GM18909 (cell line): ENCODE measurements around the gene RHOA.
"Not testable (repeated sequence)": the region's sequence is repeated elsewhere in the genome, so short reads cannot be mapped to it uniquely, and the experiment has no call there.

Experiments used
- ATAC-seq: cut with Tn5 transposase; IDR thresholded peaks from one replicate; pipeline ENCODE4 v1.9.1; 2021; ENCODE audit warnings: mild to moderate bottlenecking; ENCODE audit not compliant: unreplicated experiment, poor library complexity

RHOA gene

GRCh38 chr3:49412632-49413337 is 1.0 kb upstream of the RHOA start:
- ATAC-seq: no peak

DNA sequence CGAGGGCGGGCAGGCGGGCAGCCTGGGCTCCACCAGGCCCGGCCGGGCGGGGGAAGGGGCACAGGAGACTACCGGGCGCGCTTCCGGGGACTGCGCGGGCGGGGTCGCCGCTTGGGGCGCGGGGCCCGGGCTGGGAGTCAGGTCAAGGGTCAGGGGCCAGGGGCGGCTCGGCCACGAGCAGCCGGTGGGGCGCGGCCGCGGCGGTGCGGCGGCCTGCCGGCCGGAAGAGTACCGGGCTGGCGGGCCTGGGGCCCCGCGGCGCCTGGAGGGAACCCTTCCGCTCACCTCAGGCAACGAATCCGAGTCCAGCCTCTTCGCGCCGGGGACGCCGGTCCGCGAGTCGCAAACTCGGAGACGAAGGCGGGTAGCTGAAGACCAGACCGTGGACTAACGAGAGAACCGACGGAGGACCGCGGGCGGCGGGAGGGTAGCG is 225 bp downstream of the RHOA start:
- peak; percentile 36 for ATAC-seq

DNA sequence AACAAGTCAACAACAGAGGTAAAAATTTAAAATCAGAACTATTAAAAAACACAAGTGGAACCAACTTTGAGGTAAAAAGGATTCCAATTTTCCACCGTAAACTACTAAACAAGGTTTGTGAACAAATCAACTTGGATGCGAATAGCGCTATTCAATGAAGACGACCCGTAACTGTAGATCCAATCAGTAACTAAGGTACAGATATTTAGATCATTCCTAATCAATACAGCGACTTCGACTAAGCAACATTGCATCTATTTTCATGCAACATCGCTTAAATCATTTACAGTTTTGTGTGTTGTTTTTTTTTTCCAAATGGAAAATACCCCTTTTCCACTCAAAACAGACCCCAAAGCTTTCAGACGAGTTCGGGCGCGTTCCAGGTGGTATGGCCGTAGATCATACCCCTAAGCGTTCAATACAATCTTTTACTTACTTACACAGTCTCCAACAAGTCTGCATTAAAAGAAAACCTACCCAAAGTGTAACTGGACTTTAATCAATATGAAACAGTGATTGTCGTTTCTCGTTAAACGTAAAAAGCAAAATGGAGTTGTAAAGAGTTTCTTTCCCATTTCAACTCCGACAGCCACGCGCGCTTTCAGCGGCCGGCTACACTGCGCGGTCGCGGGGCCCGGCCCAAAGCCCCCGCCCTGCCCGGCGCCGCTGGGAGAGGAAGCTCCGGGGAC is 786 bp downstream of the RHOA start:
- no peak for ATAC-seq

DNA sequence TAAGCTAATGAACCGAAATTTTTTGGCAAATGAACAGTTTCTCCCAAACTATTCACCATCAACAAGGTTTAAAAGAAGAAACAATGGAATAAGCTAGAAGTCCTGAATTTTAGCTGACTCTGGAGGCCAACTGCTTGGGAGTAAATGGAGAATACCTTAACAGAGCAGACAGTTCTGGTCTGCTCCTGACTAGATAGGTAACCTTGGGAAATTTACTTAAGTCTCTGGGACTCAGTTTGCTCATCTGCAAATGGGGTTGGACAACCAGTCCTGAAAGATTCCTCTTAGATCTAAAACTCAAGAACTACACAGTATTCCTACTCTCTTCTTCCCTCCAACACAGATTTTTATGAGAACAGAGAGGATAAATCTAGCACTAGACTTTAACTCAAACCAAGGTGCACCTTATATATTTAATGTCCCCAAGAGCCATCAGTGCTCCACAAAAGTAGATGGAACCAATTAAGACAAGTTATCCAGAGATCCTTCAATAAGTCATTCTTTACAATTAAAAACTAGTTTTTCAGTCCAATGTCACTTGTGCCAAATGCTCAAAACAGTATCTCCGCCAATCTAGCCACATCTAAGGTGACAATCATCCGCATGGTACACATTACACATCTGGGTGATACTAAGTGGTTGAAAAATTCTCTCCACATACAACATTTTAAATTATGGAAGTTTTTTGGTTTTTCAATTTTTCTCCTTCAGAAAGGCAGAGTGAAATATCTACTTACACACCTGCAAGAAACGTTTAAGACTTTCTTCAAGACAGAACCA is 1.5 kb downstream of the RHOA start:
- no peak for ATAC-seq

GRCh38 chr3:49406571-49407565 is 4.9 kb downstream of the RHOA start:
- ATAC-seq: no peak

GRCh38 chr3:49405570-49405969 is 6.2 kb downstream of the RHOA start:
- not testable (repeated sequence) for ATAC-seq

GRCh38 chr3:49403891-49404290 is 7.9 kb downstream of the RHOA start:
- ATAC-seq: no peak

DNA sequence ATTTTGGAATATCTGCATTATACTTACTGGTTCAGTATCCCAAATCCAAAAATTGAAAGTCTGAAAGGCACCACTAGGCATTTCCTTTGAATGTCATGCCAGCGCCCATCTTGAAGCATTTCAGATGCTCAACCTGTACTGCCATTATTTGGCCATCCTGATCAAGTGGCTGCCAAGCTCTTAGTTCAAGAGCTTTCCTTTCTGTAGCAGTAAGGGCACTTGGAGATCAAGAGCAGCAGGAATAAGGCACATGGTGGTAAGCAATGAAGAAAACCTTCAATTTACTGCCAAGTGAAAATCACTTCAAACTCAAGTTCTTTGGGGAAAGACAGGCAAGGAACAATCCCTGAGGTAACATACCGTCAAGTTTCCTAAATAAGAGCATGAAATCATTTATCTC is 10.0 kb downstream of the RHOA start:
- ATAC-seq: no peak

- no peak for ATAC-seq
These were observed 12.3 kb downstream of the RHOA start for GRCh38 chr3:49399461-49399860.

- no peak for ATAC-seq
These were observed 14.3 kb downstream of the RHOA start for GRCh38 chr3:49397470-49397869.

DNA sequence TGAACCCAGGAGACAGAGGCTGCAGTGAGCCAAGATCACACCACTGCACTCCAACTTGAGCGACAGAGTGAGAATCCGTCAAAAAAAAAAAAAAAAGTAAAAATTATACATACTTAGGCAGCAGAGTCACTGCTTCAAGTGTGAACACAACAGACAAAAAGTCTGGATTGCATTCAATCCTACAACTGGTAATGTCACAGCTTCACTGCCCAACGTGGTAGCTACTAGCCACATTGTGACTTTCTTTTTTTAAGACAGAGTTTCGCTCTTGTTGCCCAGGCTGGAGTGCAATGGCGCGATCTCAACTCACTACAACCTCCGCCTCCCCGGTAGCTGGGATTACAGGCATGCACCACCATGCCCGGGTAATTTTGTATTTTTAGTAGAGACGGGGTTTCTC is 20.5 kb downstream of the RHOA start:
- ATAC-seq: not testable (repeated sequence)

DNA sequence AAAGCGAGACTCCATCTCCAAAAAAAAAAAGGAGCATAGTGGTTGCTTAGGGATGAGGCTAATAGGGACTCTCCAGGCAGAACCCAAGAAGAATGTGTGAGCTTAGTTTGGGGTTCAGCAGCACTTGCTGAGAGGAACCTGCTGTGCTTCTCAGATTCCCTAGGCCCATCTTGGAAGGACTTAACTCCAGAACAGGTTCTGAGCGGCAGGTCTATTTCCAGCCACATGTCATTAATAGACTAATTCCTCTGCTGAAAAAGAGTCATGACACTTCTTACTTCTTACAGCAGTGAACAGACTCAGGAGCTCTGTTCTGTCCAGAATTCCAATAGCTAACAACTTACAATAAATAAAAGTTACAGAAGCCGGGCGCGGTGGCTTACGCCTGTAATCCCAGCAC is 22.5 kb downstream of the RHOA start:
- no peak for ATAC-seq

- no peak for ATAC-seq
These were observed 23.4 kb downstream of the RHOA start for GRCh38 chr3:49388289-49388820.

DNA sequence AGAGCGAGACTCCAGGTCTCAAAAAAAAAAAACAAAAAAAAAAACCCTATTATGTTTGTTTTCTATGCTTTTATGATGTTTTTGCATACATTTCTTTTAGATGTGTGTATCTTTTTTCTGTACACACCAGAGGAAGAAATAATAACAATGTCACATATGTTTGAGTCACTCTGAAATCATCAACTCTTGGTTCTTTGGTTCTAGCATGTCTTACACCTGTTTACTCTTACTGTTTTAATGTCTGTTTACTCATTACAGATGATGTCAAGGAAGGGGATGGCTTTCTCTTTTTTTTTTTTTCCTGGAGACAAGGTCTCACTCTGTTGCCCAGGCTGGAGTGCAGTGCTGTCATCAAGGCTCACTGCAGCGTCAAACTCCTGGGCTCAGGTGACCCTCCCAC is 24.1 kb downstream of the RHOA start:
- no peak for ATAC-seq

DNA sequence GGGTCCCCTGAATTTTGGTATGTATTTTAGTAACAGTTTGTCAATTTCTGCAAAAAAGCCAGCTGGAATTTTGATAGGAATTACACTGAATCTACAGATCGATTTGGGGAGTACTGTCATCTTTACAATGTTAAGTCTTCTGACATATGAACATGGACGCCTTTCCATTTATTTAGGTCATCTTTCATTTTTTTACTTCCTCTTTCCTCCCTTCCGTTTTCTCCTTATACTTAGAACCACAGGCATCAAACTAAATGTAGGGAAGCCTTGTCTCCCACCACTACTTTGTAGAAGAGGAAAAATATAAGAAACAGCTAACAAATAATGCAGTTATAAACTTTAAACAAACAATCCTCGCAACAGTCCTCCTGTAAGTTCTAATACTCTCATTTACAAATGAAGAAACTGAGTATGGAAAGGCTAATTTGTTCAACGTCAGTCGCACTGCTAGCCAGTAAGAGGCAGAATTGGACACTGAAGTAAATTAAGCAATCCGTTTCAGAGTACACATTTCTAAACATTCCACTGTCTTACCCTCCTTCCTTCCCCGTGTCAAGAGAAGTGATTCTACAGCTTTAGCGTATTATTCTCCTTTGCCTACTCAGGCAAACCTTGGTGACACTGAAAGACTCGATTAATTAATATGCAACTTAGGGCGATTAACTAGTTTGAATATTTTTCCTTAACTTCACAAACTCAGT is 25.6 kb downstream of the RHOA start:
- no peak for ATAC-seq

DNA sequence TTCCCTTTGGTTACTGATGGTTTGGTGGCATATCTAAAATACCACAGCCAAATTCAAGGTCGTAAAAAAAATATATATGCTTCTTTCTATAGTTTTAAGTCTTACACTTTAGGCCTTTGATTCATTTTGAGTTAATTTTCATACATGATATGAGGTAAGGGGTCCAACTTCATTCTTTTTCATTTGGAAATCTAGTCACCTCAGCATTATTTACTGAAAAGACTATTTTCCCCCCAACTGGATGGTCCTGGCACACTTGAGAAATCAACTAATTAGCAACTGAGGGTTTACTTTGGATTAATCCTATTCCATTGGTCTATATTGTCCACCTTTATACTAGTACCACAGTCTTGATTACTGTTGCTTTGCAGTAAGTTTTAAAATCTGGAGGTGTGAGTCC is 26.2 kb downstream of the RHOA start:
- ATAC-seq: no peak

GRCh38 chr3:49383387-49383786 is 28.4 kb downstream of the RHOA start:
- no peak for ATAC-seq

DNA sequence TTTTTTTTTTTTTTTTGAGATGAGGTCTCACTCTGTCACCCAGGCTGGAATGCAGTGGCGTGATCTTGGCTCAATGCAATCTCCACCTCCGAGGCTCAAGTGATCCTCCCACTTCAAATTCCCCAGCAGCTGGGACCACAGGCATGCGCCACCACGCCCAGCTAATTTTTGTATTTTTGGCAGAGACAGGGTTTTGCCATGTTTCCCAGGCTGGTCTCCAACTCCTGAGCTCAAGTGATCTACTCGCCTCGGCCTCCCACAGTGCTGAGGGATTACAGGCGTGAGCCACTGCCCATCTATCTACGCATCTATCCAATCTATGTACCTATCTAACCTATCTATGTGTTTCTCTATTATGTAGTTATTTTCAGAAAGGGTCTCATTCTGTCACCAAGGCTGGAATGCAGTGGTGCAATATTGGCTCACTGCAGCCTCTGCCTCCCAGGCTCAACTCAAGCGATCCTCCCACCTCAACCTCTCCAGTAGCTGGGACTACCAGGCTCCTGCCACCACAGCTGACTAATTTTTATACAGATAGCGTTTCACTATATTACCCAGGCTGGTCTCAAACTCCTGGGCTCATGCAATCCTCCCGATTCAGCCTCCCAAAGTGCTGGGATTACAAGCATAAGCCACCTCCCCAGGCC is 33.4 kb downstream of the RHOA start:
- ATAC-seq: no peak

GRCh38 chr3:49377483-49377882 is 34.3 kb downstream of the RHOA start:
- no peak for ATAC-seq
